GM19438 (cell line): ENCODE results near the gene TBC1D17.

Source experiments
- ATAC-seq: cut with Tn5 transposase; IDR thresholded peaks from one replicate; pipeline ENCODE4 v1.9.1; 2021; ENCODE audit warnings: low read depth; ENCODE audit not compliant: unreplicated experiment

TBC1D17 gene

GRCh38 chr19:49875177-49875576, 2.3 kb upstream of the TBC1D17 start:
- no peak for ATAC-seq

GRCh38 chr19:49875857-49876421, 1.6 kb upstream of the TBC1D17 start:
- no peak for ATAC-seq

GRCh38 chr19:49876422-49877019, 981 bp upstream of the TBC1D17 start:
- ATAC-seq = peak; percentile 37

GRCh38 chr19:49877879-49878743, 609 bp downstream of the TBC1D17 start:
- ATAC-seq = peak; percentile 43

- no peak for ATAC-seq
Observed at GRCh38 chr19:49878744-49879070, 1.2 kb downstream of the TBC1D17 start.

GRCh38 chr19:49879243-49879963, 1.9 kb downstream of the TBC1D17 start:
- ATAC-seq = no peak

- ATAC-seq = no peak
Observed at GRCh38 chr19:49880162-49880869, 2.8 kb downstream of the TBC1D17 start.

GRCh38 chr19:49881186-49881585, 3.7 kb downstream of the TBC1D17 start:
- no peak for ATAC-seq

GRCh38 chr19:49881672-49882394, 4.3 kb downstream of the TBC1D17 start:
- ATAC-seq = no peak

- no peak for ATAC-seq
Observed at GRCh38 chr19:49882643-49883042, 5.1 kb downstream of the TBC1D17 start.

- ATAC-seq = no peak
Observed at GRCh38 chr19:49883094-49883493, 5.6 kb downstream of the TBC1D17 start.

- ATAC-seq = no peak
Observed at GRCh38 chr19:49884109-49884508, 6.6 kb downstream of the TBC1D17 start.

GRCh38 chr19:49884760-49885159, 7.3 kb downstream of the TBC1D17 start:
- ATAC-seq = no peak

- no peak for ATAC-seq
Observed at GRCh38 chr19:49887037-49887664, 9.6 kb downstream of the TBC1D17 start.

GRCh38 chr19:49887665-49888509, 10.4 kb downstream of the TBC1D17 start:
- no peak for ATAC-seq

GRCh38 chr19:49888510-49888824, 11.0 kb downstream of the TBC1D17 start:
- no peak for ATAC-seq

- ATAC-seq = no peak
Observed at GRCh38 chr19:49889038-49889686, 11.7 kb downstream of the TBC1D17 start.

GRCh38 chr19:49889687-49890348, 12.3 kb downstream of the TBC1D17 start:
- no peak for ATAC-seq
